ENCODE data around the gene LRPAP1.
A peak's percentile ranks its signal among the peaks of the same experiment; 100 is the strongest.
"Not testable (repeated sequence)": the region's sequence is repeated elsewhere in the genome, so short reads cannot be mapped to it uniquely, and the experiment has no call there.

The LRPAP1 gene

GRCh38 chr4:3462790-3463415 is 69.3 kb downstream of the LRPAP1 start, which contains the start of gene DOK7:
Gene DOK7, plus strand, starts transcription at chr4:3463306. Its CDS starts 70 bp downstream, at chr4:3463376.
- peak within 1 kb of the TSS; percentile 12 for H3K4me3 ChIP-seq (ENCODE audit: low read depth, low read length)
- TF ChIP-seq, protein P1, sequence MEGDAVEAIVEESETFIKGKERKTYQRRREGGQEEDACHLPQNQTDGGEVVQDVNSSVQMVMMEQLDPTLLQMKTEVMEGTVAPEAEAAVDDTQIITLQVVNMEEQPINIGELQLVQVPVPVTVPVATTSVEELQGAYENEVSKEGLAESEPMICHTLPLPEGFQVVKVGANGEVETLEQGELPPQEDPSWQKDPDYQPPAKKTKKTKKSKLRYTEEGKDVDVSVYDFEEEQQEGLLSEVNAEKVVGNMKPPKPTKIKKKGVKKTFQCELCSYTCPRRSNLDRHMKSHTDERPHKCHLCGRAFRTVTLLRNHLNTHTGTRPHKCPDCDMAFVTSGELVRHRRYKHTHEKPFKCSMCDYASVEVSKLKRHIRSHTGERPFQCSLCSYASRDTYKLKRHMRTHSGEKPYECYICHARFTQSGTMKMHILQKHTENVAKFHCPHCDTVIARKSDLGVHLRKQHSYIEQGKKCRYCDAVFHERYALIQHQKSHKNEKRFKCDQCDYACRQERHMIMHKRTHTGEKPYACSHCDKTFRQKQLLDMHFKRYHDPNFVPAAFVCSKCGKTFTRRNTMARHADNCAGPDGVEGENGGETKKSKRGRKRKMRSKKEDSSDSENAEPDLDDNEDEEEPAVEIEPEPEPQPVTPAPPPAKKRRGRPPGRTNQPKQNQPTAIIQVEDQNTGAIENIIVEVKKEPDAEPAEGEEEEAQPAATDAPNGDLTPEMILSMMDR (IDR thresholded peaks at IDR 0.05; ENCODE audit: low read depth, low read length, missing control alignments), result no peak

GRCh38 chr4:3462321-3462789 is 69.9 kb downstream of the LRPAP1 start:
- H3K4me3 ChIP-seq (ENCODE audit: low read depth, low read length), result no peak overlapping the region
- TF ChIP-seq, protein P1 (IDR thresholded peaks at IDR 0.05; ENCODE audit: low read depth, low read length, missing control alignments), result no peak
- no peak for DNase-seq (ENCODE audit: low read depth)
- in situ Hi-C loops (cut with HindIII; ENCODE audit: low sequenced_read_pairs), result no loop called here

More at GRCh38 chr4:3462790-3463415, 69.3 kb downstream of the LRPAP1 start, which contains the start of gene DOK7:
- DNase-seq (ENCODE audit: low read depth), result no peak
- in situ Hi-C loops (cut with HindIII; ENCODE audit: low sequenced_read_pairs), result no loop called here

- no peak overlapping the region for H3K4me3 ChIP-seq (ENCODE audit: low read depth, low read length)
- TF ChIP-seq, protein P1 (IDR thresholded peaks at IDR 0.05; ENCODE audit: low read depth, low read length, missing control alignments), result no peak
- no peak for DNase-seq (ENCODE audit: low read depth)
- in situ Hi-C loops (cut with HindIII; ENCODE audit: low sequenced_read_pairs), result no loop called here
Observed at GRCh38 chr4:3461515-3462291, 70.5 kb downstream of the LRPAP1 start.

- no peak for DNase-seq (ENCODE audit: low read depth)
- in situ Hi-C loops (cut with HindIII; ENCODE audit: low sequenced_read_pairs), result no loop called here
- TF ChIP-seq, protein P1 (IDR thresholded peaks at IDR 0.05; ENCODE audit: low read depth, low read length, missing control alignments), result no peak
- H3K4me3 ChIP-seq (ENCODE audit: low read depth, low read length), result no peak overlapping the region
Observed at GRCh38 chr4:3460926-3461325, 71.3 kb downstream of the LRPAP1 start.

DNA sequence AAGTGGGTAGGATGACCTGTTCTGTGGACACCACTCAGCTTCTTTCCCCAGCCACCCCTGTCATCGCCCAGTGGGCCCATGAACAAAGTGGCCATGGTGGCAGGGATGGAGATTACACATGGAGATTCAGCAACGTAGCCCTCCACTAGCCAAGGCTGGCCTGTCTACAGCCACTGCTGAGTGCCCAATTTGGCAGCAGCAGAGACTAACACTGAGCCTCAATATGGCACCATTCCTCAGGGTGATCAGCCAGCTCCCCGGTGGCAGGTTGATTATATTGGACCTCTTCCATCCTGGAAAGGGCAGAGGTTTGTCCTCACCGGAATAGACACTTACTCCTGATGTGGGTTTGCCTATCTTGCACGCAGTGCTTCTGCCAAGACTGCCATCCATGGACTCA is 73.1 kb downstream of the LRPAP1 start:
- H3K4me3 ChIP-seq (ENCODE audit: low read depth, low read length); in situ Hi-C loops (cut with HindIII; ENCODE audit: low sequenced_read_pairs); DNase-seq (ENCODE audit: low read depth): not testable (repeated sequence)

DNA sequence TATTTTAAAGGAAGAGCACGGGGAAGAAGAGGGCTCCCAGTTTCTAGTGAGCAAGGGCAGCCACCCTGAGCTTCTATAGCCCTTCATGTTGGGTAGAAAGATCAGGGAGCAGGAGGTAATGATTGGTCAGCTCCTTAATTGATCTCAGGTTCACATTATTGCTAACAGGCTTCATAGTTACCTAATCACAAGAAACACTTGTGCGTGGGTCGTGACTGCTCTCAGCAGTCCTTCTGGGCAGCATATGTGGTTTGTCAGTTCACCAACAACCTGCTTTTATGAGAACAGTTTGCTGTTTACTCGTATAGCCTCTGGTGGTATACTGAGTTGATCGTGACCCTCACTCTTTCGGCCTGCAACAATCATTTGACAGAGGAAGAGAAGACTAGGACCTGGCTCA is 73.9 kb downstream of the LRPAP1 start:
- in situ Hi-C loops (cut with HindIII; ENCODE audit: low sequenced_read_pairs), result no loop called here
- no peak overlapping the region for H3K4me3 ChIP-seq (ENCODE audit: low read depth, low read length)
- TF ChIP-seq, protein P1 (IDR thresholded peaks at IDR 0.05; ENCODE audit: low read depth, low read length, missing control alignments), result no peak
- no peak for DNase-seq (ENCODE audit: low read depth)

DNA sequence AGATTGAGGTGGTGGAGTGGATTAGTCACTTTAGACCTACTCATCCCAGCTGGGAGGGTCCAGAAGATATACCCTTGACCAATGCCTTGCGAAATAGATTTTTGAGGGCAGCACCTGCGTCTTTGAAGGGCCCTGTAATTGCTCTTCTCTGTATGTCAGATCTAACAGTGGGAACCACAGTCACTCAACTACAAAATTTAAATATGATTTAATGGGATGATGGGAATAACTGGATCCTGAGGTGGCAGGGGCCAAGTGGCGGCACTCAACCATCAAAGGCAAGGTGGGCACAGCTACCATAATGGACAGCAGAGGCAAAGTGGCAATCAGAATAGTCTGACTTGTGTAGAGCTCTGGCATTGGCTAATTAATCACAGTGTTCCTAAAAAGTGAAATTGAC is 76.6 kb downstream of the LRPAP1 start:
- in situ Hi-C loops (cut with HindIII; ENCODE audit: low sequenced_read_pairs); H3K4me3 ChIP-seq (ENCODE audit: low read depth, low read length); DNase-seq (ENCODE audit: low read depth): not testable (repeated sequence)

Measured in astrocyte of the cerebellum (primary cell).